Measurements from ENCODE around the gene MGMT. TPM values are rescaled to one million over a fixed set of nuclear protein-coding genes. Genes with fewer than 3 reads are reported as not detected.
A peak's percentile ranks its signal among the peaks of the same experiment; 100 is the strongest.

The MGMT gene
- total RNA-seq, 4 donors from 2014 or later, result 18.4 to 30.3 (median 27.9) TPM

GRCh38 chr10:129694691-129695243 lies 227.7 kb downstream of the MGMT start:
- intact Hi-C loops (cut with DNase I), result no loop called here
- DNase-seq (ENCODE audit: extremely low spot score), result peak; percentile 94
- peak overlapping the region in 2 of 4 donors; percentile 34 to 42 for H3K27ac ChIP-seq (replicated peaks in 1 of 4)
- H3K4me1 ChIP-seq, result peaks cover 11 to 35% (median 28%) of the 10 kb centered on the region in 4 donors
- no peaks in the 10 kb centered on the region for H3K36me3 ChIP-seq
- no peaks in the 10 kb centered on the region for H3K9me3 ChIP-seq
- no peaks in the 10 kb centered on the region for H3K27me3 ChIP-seq
- 33% methylated on average over 5 of the region's 5 CpGs for WGBS
- TF ChIP-seq EP300 (IDR thresholded peaks at IDR 0.05) (no peak), CTCF (IDR thresholded peaks at IDR 0.05) (no peak), POLR2AphosphoS5 (IDR thresholded peaks at IDR 0.05) (peak in 1 of 2 donors; percentile 10), POLR2A (IDR thresholded peaks at IDR 0.05; ENCODE audit: low read depth) (no peak)
- H3K4me3 ChIP-seq, result no peak overlapping the region

- no peak for TF ChIP-seq POLR2A (IDR thresholded peaks at IDR 0.05; ENCODE audit: low read depth)
- TF ChIP-seq CTCF (IDR thresholded peaks at IDR 0.05), result no peak
- Histone ChIP-seq H3K36me3 (no peaks in the 10 kb centered on the region), H3K27ac (replicated peaks in 1 of 4) (no peak overlapping the region), H3K4me1 (peaks cover 11 to 31% (median 23%) of the 10 kb centered on the region in 4 donors), H3K9me3 (no peaks in the 10 kb centered on the region), H3K27me3 (no peaks in the 10 kb centered on the region), H3K4me3 (no peak overlapping the region)
- 84% methylated on average over 13 of the region's 13 CpGs for WGBS
- intact Hi-C loops (cut with DNase I), result no loop called here
- DNase-seq (ENCODE audit: extremely low spot score), result no peak
Observed at GRCh38 chr10:129695671-129696070, 228.6 kb downstream of the MGMT start.

GRCh38 chr10:129696636-129697035 lies 229.6 kb downstream of the MGMT start:
- TF ChIP-seq CTCF (IDR thresholded peaks at IDR 0.05), result no peak
- no peak for TF ChIP-seq POLR2A (IDR thresholded peaks at IDR 0.05; ENCODE audit: low read depth)
- no peak for TF ChIP-seq EP300 (IDR thresholded peaks at IDR 0.05)
- no peak for TF ChIP-seq POLR2AphosphoS5 (IDR thresholded peaks at IDR 0.05)
- no peaks in the 10 kb centered on the region for H3K9me3 ChIP-seq
- 95% methylated on average over 4 of the region's 7 CpGs for WGBS
- intact Hi-C loops (cut with DNase I), result no loop called here
- H3K27ac ChIP-seq (replicated peaks in 1 of 4), result no peak overlapping the region
- DNase-seq (ENCODE audit: extremely low spot score), result no peak
- no peak overlapping the region for H3K4me3 ChIP-seq
- peaks cover 11 to 25% (median 18%) of the 10 kb centered on the region in 4 donors for H3K4me1 ChIP-seq
- no peaks in the 10 kb centered on the region for H3K27me3 ChIP-seq
- no peaks in the 10 kb centered on the region for H3K36me3 ChIP-seq

- no peak for DNase-seq (ENCODE audit: extremely low spot score)
- 95% methylated on average over 14 of the region's 15 CpGs for WGBS
- Histone ChIP-seq H3K4me3 (no peak overlapping the region), H3K27me3 (no peaks in the 10 kb centered on the region), H3K27ac (replicated peaks in 1 of 4) (no peak overlapping the region), H3K9me3 (no peaks in the 10 kb centered on the region), H3K36me3 (no peaks in the 10 kb centered on the region), H3K4me1 (peaks cover 11 to 25% (median 18%) of the 10 kb centered on the region in 4 donors)
- intact Hi-C loops (cut with DNase I), result no loop called here
- no peak for TF ChIP-seq CTCF (IDR thresholded peaks at IDR 0.05)
- TF ChIP-seq EP300 (IDR thresholded peaks at IDR 0.05), result no peak
Observed at GRCh38 chr10:129697463-129698247, 230.6 kb downstream of the MGMT start.
